Liver (tissue), 3 donors: ENCODE data around the gene DCLRE1A.

Source experiments
- CTCF ChIP-seq: fragments of 150-350 bp; IDR thresholded peaks from 2 replicates; pipeline ENCODE4 v1.5.1; 2017; ENCODE audit warnings: improper control_type of control experiment, low read depth, low read length; ENCODE audit not compliant: missing input control
- HNF4A ChIP-seq, 2 donors: conservative IDR thresholded peaks; 2 replicates each; pipeline ENCODE4 v1.6.1; 2016; ENCODE audit warnings: antibody characterized with exemption in 2 of 2, mild to moderate bottlenecking in 2 of 2
- JUND ChIP-seq, 2 donors: IDR thresholded peaks; 2 replicates each; pipeline ENCODE4 v1.6.1; 2016; ENCODE audit warnings: antibody characterized with exemption in 2 of 2
- NR2F2 ChIP-seq: IDR thresholded peaks from 2 replicates; pipeline ENCODE4 v1.6.1; 2016; ENCODE audit warnings: antibody characterized with exemption
- YY1 ChIP-seq: IDR thresholded peaks from 2 replicates; pipeline ENCODE4 v1.6.1; 2016; ENCODE audit warnings: antibody characterized with exemption, mild to moderate bottlenecking
- TF ChIP-seq, protein P1 (sequence below): IDR thresholded peaks from 2 replicates; pipeline ENCODE4 v1.6.1; 2016; ENCODE audit warnings: antibody characterized with exemption
- TF ChIP-seq, protein P2 (sequence below): IDR thresholded peaks from 2 replicates; pipeline ENCODE4 v1.6.1; 2016; ENCODE audit warnings: antibody characterized with exemption, mild to moderate bottlenecking
- donor health status: healthy.
- donor health status: healthy.

- TF ChIP-seq CTCF (no peak), JUND (IDR thresholded peaks at IDR 0.05) (no peak), YY1 (no peak), NR2F2 (no peak), HNF4A (conservative IDR thresholded peaks at IDR 0.05) (no peak)
- TF ChIP-seq, protein P1, sequence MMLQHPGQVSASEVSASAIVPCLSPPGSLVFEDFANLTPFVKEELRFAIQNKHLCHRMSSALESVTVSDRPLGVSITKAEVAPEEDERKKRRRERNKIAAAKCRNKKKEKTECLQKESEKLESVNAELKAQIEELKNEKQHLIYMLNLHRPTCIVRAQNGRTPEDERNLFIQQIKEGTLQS, result no peak
- TF ChIP-seq, protein P2, sequence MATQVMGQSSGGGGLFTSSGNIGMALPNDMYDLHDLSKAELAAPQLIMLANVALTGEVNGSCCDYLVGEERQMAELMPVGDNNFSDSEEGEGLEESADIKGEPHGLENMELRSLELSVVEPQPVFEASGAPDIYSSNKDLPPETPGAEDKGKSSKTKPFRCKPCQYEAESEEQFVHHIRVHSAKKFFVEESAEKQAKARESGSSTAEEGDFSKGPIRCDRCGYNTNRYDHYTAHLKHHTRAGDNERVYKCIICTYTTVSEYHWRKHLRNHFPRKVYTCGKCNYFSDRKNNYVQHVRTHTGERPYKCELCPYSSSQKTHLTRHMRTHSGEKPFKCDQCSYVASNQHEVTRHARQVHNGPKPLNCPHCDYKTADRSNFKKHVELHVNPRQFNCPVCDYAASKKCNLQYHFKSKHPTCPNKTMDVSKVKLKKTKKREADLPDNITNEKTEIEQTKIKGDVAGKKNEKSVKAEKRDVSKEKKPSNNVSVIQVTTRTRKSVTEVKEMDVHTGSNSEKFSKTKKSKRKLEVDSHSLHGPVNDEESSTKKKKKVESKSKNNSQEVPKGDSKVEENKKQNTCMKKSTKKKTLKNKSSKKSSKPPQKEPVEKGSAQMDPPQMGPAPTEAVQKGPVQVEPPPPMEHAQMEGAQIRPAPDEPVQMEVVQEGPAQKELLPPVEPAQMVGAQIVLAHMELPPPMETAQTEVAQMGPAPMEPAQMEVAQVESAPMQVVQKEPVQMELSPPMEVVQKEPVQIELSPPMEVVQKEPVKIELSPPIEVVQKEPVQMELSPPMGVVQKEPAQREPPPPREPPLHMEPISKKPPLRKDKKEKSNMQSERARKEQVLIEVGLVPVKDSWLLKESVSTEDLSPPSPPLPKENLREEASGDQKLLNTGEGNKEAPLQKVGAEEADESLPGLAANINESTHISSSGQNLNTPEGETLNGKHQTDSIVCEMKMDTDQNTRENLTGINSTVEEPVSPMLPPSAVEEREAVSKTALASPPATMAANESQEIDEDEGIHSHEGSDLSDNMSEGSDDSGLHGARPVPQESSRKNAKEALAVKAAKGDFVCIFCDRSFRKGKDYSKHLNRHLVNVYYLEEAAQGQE, result no peak
Observed at GRCh38 chr10:113894581-113894980, 40.7 kb upstream of the DCLRE1A start.
